Measurements from ENCODE around the gene LPIN1.
"Not testable (repeated sequence)": the region's sequence is repeated elsewhere in the genome, so short reads cannot be mapped to it uniquely, and the experiment has no call there.

Gene LPIN1

GRCh38 chr2:11810237-11810977, 64.0 kb downstream of the LPIN1 start:
- DNase-seq (ENCODE audit: low spot score) = no peak

GRCh38 chr2:11811036-11811654, 64.7 kb downstream of the LPIN1 start:
- no peak for DNase-seq (ENCODE audit: low spot score)

- DNase-seq (ENCODE audit: low spot score) = no peak
Measured at GRCh38 chr2:11812466-11813248, 66.2 kb downstream of the LPIN1 start.

- DNase-seq (ENCODE audit: low spot score) = not testable (repeated sequence)
Measured at GRCh38 chr2:11813345-11813744, 66.9 kb downstream of the LPIN1 start.

GRCh38 chr2:11813951-11814350, 67.5 kb downstream of the LPIN1 start:
- no peak for DNase-seq (ENCODE audit: low spot score)

GRCh38 chr2:11814979-11815510, 68.6 kb downstream of the LPIN1 start:
- no peak for DNase-seq (ENCODE audit: low spot score)

GRCh38 chr2:11816935-11817334, 70.5 kb downstream of the LPIN1 start:
- not testable (repeated sequence) for DNase-seq (ENCODE audit: low spot score)

GRCh38 chr2:11819235-11819729, 72.8 kb downstream of the LPIN1 start:
- DNase-seq (ENCODE audit: low spot score) = no peak

GRCh38 chr2:11820650-11821049, 74.2 kb downstream of the LPIN1 start:
- no peak for DNase-seq (ENCODE audit: low spot score)

GRCh38 chr2:11821705-11822104, 75.3 kb downstream of the LPIN1 start:
- DNase-seq (ENCODE audit: low spot score) = no peak

GRCh38 chr2:11822359-11822745, 75.9 kb downstream of the LPIN1 start:
- not testable (repeated sequence) for DNase-seq (ENCODE audit: low spot score)

GRCh38 chr2:11822746-11823451, 76.5 kb downstream of the LPIN1 start:
- DNase-seq (ENCODE audit: low spot score) = no peak

- no peak for DNase-seq (ENCODE audit: low spot score)
Measured at GRCh38 chr2:11824901-11825828, 78.7 kb downstream of the LPIN1 start.

- DNase-seq (ENCODE audit: low spot score) = no peak
Measured at GRCh38 chr2:11827547-11827946, 81.1 kb downstream of the LPIN1 start.

GRCh38 chr2:11828933-11829323, 82.5 kb downstream of the LPIN1 start:
- no peak for DNase-seq (ENCODE audit: low spot score)

- peak; percentile 46 for DNase-seq (ENCODE audit: low spot score)
Measured at GRCh38 chr2:11829324-11829946, 83.0 kb downstream of the LPIN1 start.

- DNase-seq (ENCODE audit: low spot score) = peak; percentile 66
Measured at GRCh38 chr2:11829947-11830707, 83.7 kb downstream of the LPIN1 start.

- no peak for DNase-seq (ENCODE audit: low spot score)
Measured at GRCh38 chr2:11830708-11831301, 84.4 kb downstream of the LPIN1 start.

- DNase-seq (ENCODE audit: low spot score) = no peak
Measured at GRCh38 chr2:11831415-11831814, 85.0 kb downstream of the LPIN1 start.
